Osteoblast (primary cell): ENCODE data around the gene DMWD. TPM values are rescaled to one million over a fixed set of nuclear protein-coding genes. Genes with fewer than 3 reads are reported as not detected.

ENCODE experiments used
- DNase-seq: peaks from one replicate; pipeline ENCODE4 v3.0.0; 2011; ENCODE audit warnings: low spot score, mixed read lengths; ENCODE audit not compliant: insufficient read length; ENCODE audit errors: missing footprints
- H2AFZ ChIP-seq: 2 replicates; pipeline ENCODE4 v1.6.0; 2011; ENCODE audit warnings: mild to moderate bottlenecking, low read length
- H3K27ac ChIP-seq: 2 replicates; pipeline ENCODE4 v1.5.1; 2011; ENCODE audit warnings: mild to moderate bottlenecking, low read depth, low read length, moderate library complexity
- H3K27me3 ChIP-seq: 2 replicates; pipeline ENCODE4 v1.6.0; 2012; ENCODE audit warnings: mild to moderate bottlenecking, control low read depth, inconsistent platforms, low read length, moderate library complexity; ENCODE audit not compliant: insufficient read depth
- H3K36me3 ChIP-seq: 2 replicates; pipeline ENCODE4 v1.5.1; 2011; ENCODE audit warnings: mild to moderate bottlenecking, low read length, control low read depth, moderate library complexity; ENCODE audit not compliant: insufficient read depth
- H3K4me1 ChIP-seq: 2 replicates; pipeline ENCODE4 v1.5.1; 2011; ENCODE audit warnings: mild to moderate bottlenecking, low read length, control low read depth, moderate library complexity; ENCODE audit not compliant: insufficient read depth
- H3K4me2 ChIP-seq: 2 replicates; pipeline ENCODE4 v1.6.0; 2011; ENCODE audit warnings: mild to moderate bottlenecking, low read length; ENCODE audit not compliant: insufficient read depth
- H3K4me3 ChIP-seq: fragments of 200-600 bp; sonication (generic); 3 replicates; pipeline ENCODE4 v1.5.1; 2012; ENCODE audit warnings: mild to moderate bottlenecking, low read length, inconsistent platforms; ENCODE audit not compliant: insufficient read depth
- H3K79me2 ChIP-seq: 2 replicates; pipeline ENCODE4 v1.6.0; 2012; ENCODE audit warnings: mild to moderate bottlenecking, low read length, control low read depth, inconsistent platforms; ENCODE audit not compliant: insufficient read depth
- H3K9me3 ChIP-seq: 2 replicates; pipeline ENCODE4 v1.5.1; 2011; ENCODE audit warnings: low read depth, low read length, control low read depth
- H4K20me1 ChIP-seq: 2 replicates; pipeline ENCODE4 v1.6.0; 2012; ENCODE audit warnings: mild to moderate bottlenecking, low read length, control low read depth; ENCODE audit not compliant: insufficient read depth
- total RNA-seq: library from RNA; depleted of rRNA; stranded (reverse); fragments of >200 nt; gene quantifications from 2 replicates; pipeline ENCODE4 v1.2.3, GENCODE V29; 2012
- TF ChIP-seq, protein P1 (sequence below): IDR thresholded peaks from 2 replicates; pipeline ENCODE4 v1.5.1; 2011; ENCODE audit warnings: mild to moderate bottlenecking, low read depth, low read length, moderate library complexity; ENCODE audit errors: extremely low read depth

DMWD gene
- total RNA-seq, 1 donor, result 48.5 TPM

DNA sequence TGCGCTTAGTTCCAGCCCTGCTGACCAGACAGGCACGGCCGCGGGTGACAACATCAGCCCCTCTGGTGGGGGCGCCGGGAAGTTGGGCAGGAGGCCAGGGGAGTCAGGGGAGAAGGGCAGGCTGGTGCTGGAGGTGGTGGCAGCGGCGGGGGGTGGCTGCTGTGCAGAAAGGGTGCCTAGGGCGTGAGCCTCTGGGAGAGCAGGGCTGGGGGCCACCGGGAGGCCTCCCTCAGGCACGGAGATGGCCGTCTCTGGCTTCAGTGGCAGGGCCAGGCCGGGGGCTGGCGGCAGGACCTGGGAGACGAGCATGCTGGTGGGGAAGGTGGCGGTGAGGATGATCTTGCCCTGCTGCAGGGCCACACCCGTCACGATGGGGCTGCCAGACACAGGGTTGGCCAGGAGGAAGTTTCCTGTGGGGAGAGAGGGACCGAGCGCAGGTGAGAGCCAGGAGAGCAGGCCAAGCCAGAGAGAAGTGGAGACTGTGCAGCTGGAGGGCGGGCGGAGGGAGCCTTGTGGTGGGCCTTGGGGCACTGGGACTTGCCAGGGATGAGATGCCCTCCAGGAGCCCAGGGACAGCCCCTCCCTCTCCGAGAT is 26.8 kb downstream of the DMWD start:
- peak; percentile 60 for DNase-seq
- no peak overlapping the region for H3K27ac ChIP-seq
- H3K36me3 ChIP-seq, result no peaks in the 10 kb centered on the region
- peak overlapping the region; percentile 96 for H3K4me2 ChIP-seq
- no peak overlapping the region for H3K4me3 ChIP-seq
- peaks cover 19% of the 10 kb centered on the region for H3K4me1 ChIP-seq
- H3K9me3 ChIP-seq, result no peaks in the 10 kb centered on the region
- no peak overlapping the region for H2AFZ ChIP-seq
- no peaks in the 10 kb centered on the region for H3K27me3 ChIP-seq
- H4K20me1 ChIP-seq, result no peaks in the 10 kb centered on the region
- peaks cover 8% of the 10 kb centered on the region for H3K79me2 ChIP-seq
- TF ChIP-seq, protein P1, sequence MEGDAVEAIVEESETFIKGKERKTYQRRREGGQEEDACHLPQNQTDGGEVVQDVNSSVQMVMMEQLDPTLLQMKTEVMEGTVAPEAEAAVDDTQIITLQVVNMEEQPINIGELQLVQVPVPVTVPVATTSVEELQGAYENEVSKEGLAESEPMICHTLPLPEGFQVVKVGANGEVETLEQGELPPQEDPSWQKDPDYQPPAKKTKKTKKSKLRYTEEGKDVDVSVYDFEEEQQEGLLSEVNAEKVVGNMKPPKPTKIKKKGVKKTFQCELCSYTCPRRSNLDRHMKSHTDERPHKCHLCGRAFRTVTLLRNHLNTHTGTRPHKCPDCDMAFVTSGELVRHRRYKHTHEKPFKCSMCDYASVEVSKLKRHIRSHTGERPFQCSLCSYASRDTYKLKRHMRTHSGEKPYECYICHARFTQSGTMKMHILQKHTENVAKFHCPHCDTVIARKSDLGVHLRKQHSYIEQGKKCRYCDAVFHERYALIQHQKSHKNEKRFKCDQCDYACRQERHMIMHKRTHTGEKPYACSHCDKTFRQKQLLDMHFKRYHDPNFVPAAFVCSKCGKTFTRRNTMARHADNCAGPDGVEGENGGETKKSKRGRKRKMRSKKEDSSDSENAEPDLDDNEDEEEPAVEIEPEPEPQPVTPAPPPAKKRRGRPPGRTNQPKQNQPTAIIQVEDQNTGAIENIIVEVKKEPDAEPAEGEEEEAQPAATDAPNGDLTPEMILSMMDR, result no peak

DNA sequence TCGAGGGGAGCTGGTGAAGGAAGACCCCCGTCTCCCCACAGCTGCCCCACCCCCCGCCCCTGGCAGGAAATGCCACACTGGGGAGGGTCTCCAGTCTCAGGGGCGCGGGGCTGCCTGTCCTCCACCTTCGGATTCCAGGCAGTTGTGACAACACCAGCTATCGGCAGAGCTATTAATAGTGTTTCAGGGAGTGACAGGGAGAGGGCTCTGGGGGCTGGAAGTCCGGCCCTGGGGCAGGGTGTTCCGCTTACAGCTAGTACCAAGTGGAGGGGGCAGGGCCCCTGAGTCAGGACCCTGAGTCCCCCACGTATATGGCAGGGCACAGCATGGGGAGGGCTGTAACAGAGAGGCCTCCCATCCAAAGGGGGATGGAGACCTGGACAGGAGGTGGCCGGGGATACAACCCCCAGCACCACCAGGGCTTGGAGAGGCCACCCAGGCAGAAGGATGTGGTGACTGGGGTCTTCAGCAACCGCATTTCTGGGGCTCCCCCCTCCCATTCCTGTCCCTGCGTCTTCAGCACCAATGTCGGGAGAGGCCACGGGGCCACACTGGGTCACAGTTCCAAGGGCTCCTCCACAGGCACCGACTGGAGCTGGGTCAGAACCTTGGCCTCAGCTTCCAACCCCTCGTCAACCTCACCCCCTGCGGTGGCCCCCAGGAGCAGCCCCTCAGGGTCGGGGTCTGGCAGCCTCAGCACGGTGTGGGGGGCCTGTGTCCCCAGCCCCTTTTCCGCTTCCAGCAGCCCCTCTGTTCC is 27.5 kb downstream of the DMWD start:
- peak; percentile 77 for DNase-seq
- Histone ChIP-seq H3K27me3 (no peaks in the 10 kb centered on the region), H3K4me1 (peaks cover 18% of the 10 kb centered on the region), H3K4me2 (no peak overlapping the region), H3K4me3 (no peak overlapping the region), H3K79me2 (peaks cover 8% of the 10 kb centered on the region), H3K9me3 (no peaks in the 10 kb centered on the region), H4K20me1 (no peaks in the 10 kb centered on the region), H2AFZ (no peak overlapping the region), H3K27ac (no peak overlapping the region), H3K36me3 (no peaks in the 10 kb centered on the region)
- TF ChIP-seq, protein P1, result no peak

DNA sequence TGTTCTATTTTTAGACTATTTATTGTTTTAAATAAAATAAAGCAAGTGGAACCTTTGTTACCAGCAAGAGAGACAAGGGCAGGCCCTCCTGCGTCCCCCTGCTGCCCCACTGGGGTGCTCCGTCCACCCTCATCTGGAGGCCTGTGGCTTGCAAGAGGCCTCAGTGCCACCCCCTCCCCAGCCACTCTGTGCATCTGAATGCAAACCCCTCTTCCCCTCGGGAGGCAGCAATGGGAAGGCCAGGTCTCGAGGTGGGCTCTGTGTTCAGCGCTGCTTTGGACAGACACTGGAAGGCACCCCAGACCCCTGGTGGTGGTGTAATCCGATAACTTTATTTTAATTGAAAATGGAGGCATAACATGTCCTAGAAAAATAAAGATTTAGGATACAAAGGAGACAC is 28.2 kb downstream of the DMWD start:
- H2AFZ ChIP-seq, result no peak overlapping the region
- no peak overlapping the region for H3K4me3 ChIP-seq
- H3K79me2 ChIP-seq, result peaks cover 8% of the 10 kb centered on the region
- TF ChIP-seq, protein P1, result no peak
- H3K4me2 ChIP-seq, result no peak overlapping the region
- H4K20me1 ChIP-seq, result no peaks in the 10 kb centered on the region
- no peaks in the 10 kb centered on the region for H3K9me3 ChIP-seq
- no peak overlapping the region for H3K27ac ChIP-seq
- no peaks in the 10 kb centered on the region for H3K27me3 ChIP-seq
- peak; percentile 77 for DNase-seq
- peaks cover 13% of the 10 kb centered on the region for H3K4me1 ChIP-seq
- no peaks in the 10 kb centered on the region for H3K36me3 ChIP-seq

DNA sequence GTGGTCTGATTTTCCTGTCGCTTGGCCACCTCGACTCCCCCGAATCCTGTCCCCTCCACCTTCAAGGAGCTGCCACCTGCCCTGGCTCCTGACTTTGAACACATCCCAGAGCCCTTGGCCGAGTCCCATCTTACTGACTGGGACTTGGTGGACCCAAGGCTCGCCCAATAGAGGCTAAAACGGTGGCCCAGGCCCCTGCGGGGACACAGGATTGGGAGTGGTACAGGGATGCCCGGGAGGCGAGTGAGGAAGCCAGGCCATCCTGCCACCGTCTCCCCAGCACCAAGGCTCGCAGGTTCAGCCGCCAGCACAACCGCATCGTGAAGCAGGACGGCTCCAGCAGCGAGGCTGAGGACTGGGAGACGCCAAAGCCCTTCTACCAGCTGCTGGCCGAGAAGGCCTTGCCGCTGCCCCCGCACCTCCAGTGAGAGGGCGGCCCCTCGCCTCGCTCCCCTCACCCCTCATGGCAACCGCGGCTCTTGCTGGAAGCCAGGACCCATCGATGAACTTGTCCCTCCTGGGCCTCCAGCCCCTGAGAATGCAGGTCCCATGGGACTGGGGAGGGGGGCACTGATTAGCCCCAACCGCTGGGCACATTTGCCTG is 28.9 kb downstream of the DMWD start:
- Histone ChIP-seq H3K79me2 (peaks cover 8% of the 10 kb centered on the region), H3K27me3 (no peaks in the 10 kb centered on the region), H4K20me1 (no peaks in the 10 kb centered on the region), H3K4me1 (peaks cover 13% of the 10 kb centered on the region), H3K36me3 (no peaks in the 10 kb centered on the region), H3K27ac (no peak overlapping the region), H3K4me3 (no peak overlapping the region), H3K9me3 (no peaks in the 10 kb centered on the region), H3K4me2 (no peak overlapping the region), H2AFZ (no peak overlapping the region)
- TF ChIP-seq, protein P1, result no peak
- peak; percentile 86 for DNase-seq
